ENCODE measurements around the gene ADGRE3. TPM values are rescaled to one million over a fixed set of nuclear protein-coding genes. Genes with fewer than 3 reads are reported as not detected.

ADGRE3 gene
- total and polyA plus RNA-seq, 3 donors from 2014 or later, result 0.19 to 0.46 (median 0.31) TPM

DNA sequence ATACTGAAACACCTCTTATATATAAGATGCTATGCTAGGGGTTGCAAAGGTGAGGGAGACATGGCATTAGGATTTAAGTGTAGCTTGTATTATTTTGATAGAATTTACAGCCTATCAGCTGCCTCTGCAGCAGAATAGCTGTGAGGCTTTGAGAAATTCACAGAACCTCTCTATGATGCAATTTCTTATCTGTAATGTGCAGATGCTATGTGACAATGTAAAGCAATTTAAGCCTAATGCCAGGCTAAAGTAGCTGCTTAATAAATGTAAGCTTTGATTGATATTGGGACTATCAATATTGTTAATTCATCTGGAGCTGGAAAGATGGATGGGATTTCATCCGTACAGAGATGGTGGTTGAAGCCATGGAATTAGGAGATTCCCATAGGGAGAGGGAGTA is 1.6 kb downstream of the ADGRE3 start:
- no peak overlapping the region for H3K4me3 ChIP-seq
- H3K4me1 ChIP-seq, result no peaks in the 10 kb centered on the region
- DNase-seq, result no peak
- H3K27ac ChIP-seq, result peak overlapping the region in 1 of 2 donors; percentile 7
- intact Hi-C loops (cut with DNase I; ENCODE audit: low total_unique reads), result no loop called here
- WGBS, 2 donors, result 47 to 60% methylated on average over 1 of the region's 1 CpG
- H3K36me3 ChIP-seq (ENCODE audit: low read depth, missing control alignments), result no peaks in the 10 kb centered on the region
- H3K9me3 ChIP-seq, result no peaks in the 10 kb centered on the region
- no peaks in the 10 kb centered on the region for H3K27me3 ChIP-seq
- TF ChIP-seq, protein P1, sequence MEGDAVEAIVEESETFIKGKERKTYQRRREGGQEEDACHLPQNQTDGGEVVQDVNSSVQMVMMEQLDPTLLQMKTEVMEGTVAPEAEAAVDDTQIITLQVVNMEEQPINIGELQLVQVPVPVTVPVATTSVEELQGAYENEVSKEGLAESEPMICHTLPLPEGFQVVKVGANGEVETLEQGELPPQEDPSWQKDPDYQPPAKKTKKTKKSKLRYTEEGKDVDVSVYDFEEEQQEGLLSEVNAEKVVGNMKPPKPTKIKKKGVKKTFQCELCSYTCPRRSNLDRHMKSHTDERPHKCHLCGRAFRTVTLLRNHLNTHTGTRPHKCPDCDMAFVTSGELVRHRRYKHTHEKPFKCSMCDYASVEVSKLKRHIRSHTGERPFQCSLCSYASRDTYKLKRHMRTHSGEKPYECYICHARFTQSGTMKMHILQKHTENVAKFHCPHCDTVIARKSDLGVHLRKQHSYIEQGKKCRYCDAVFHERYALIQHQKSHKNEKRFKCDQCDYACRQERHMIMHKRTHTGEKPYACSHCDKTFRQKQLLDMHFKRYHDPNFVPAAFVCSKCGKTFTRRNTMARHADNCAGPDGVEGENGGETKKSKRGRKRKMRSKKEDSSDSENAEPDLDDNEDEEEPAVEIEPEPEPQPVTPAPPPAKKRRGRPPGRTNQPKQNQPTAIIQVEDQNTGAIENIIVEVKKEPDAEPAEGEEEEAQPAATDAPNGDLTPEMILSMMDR (IDR thresholded peaks at IDR 0.05), result no peak
- no peak for TF ChIP-seq POLR2A (IDR thresholded peaks at IDR 0.05)

DNA sequence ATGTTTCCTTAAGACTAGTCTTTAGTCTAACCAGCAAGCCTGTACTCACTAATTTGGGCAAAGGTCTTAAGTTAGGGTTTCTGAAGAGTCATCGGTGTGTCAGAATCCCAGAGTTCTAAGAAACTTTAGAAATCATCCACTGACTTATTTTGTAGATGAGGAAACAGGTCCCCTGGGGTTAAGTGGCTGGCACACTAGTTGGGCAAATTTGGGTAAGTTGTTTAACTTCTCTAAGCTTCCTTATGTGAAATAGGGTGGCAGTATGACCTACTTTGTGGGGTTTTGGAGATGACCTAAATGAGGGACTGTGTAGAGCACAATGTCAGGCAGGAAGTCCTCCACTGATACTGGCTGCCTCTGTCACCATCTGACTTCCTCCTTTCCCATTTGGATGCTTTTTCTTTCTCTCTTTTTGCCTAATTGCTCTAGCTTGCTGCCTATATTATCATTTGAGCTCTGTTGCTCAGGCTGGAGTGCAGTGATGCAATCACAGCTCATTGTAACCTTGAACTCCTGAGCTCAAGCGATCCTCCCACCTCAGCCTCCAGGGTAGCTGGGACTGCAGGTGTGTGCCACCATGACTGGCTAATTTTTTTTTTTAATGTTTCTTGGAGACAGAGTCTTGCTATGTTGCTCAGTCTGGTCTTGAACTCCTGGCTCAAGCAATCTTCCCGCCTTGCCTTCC is 2.3 kb downstream of the ADGRE3 start:
- Histone ChIP-seq H3K27ac (peak overlapping the region in 1 of 2 donors; percentile 7), H3K4me1 (no peaks in the 10 kb centered on the region), H3K27me3 (no peaks in the 10 kb centered on the region), H3K36me3 (ENCODE audit: low read depth, missing control alignments) (no peaks in the 10 kb centered on the region), H3K9me3 (no peaks in the 10 kb centered on the region), H3K4me3 (no peak overlapping the region)
- 73 to 92% methylated on average over 3 of the region's 3 CpGs for WGBS, 2 donors
- no peak for DNase-seq
- intact Hi-C loops (cut with DNase I; ENCODE audit: low total_unique reads), result no loop called here
- TF ChIP-seq, protein P1 (IDR thresholded peaks at IDR 0.05), result no peak
- no peak for TF ChIP-seq POLR2A (IDR thresholded peaks at IDR 0.05)

GRCh38 chr19:14670408-14670807 is 4.2 kb downstream of the ADGRE3 start:
- 52 to 85% methylated on average over 2 of the region's 2 CpGs for WGBS, 2 donors
- no peaks in the 10 kb centered on the region for H3K4me1 ChIP-seq
- TF ChIP-seq, protein P1 (IDR thresholded peaks at IDR 0.05), result no peak
- no peak for TF ChIP-seq POLR2A (IDR thresholded peaks at IDR 0.05)
- H3K4me3 ChIP-seq, result no peak overlapping the region
- no peaks in the 10 kb centered on the region for H3K36me3 ChIP-seq (ENCODE audit: low read depth, missing control alignments)
- H3K27me3 ChIP-seq, result no peaks in the 10 kb centered on the region
- no peak overlapping the region for H3K27ac ChIP-seq
- DNase-seq, result no peak
- intact Hi-C loops (cut with DNase I; ENCODE audit: low total_unique reads), result no loop called here
- no peaks in the 10 kb centered on the region for H3K9me3 ChIP-seq

DNA sequence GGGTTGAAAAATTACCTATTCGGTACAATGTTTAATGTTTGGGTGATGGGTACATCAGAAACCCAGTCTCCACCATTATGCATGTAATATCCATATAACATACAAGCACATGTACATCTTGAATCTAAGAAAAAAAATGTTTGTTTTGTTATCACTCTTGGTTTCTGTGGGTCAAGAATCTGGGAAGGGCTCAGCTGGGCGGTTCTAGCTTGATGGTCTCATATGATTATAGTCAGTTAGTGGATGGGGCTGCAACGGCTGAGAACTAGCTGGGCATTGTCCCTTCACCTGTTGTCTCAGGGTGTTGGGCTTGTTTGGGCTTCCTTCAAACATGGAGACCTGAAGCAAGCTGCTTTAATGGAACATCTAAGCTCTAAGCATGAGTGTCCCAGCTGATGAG is 4.7 kb downstream of the ADGRE3 start:
- intact Hi-C loops (cut with DNase I; ENCODE audit: low total_unique reads), result no loop called here
- no peak for DNase-seq
- Histone ChIP-seq H3K4me3 (no peak overlapping the region), H3K27me3 (no peaks in the 10 kb centered on the region), H3K4me1 (no peaks in the 10 kb centered on the region), H3K9me3 (no peaks in the 10 kb centered on the region), H3K36me3 (ENCODE audit: low read depth, missing control alignments) (no peaks in the 10 kb centered on the region), H3K27ac (no peak overlapping the region)
- TF ChIP-seq, protein P1 (IDR thresholded peaks at IDR 0.05), result no peak
- 78 to 85% methylated on average over 3 of the region's 3 CpGs for WGBS, 2 donors

DNA sequence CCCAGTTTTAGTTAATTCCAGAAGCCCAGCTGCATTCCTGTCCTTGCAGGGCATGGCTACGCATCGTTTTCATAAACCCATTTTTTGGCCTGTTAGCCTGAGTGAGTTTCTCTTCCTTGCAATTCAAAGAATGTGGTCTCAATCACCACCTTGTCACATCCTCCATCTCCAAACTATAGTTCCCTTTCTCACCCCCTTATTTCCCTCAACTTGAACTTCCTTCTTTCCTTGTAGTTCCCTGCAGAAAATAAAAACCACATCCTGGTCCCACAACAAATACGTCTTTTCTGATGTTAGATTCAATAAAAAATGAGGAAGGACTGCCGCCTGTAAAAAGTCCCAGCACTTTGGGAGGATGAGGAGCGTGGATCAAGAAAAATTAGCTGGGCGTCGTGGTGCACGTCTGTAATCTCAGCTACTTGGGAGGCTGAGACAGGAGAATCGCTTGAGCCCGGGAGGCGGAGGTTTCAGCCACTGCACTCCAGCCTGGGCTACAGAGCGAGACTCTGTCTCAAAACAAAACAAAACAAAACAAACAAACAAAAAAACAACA is 13.2 kb downstream of the ADGRE3 start:
- no peak for TF ChIP-seq POLR2A (IDR thresholded peaks at IDR 0.05)
- TF ChIP-seq, protein P1 (IDR thresholded peaks at IDR 0.05), result no peak
- intact Hi-C loops (cut with DNase I; ENCODE audit: low total_unique reads), result no loop called here
- DNase-seq, result no peak
- Histone ChIP-seq H3K4me1 (no peaks in the 10 kb centered on the region), H3K4me3 (no peak overlapping the region), H3K27ac (no peak overlapping the region), H3K27me3 (no peaks in the 10 kb centered on the region), H3K9me3 (no peaks in the 10 kb centered on the region), H3K36me3 (ENCODE audit: low read depth, missing control alignments) (no peaks in the 10 kb centered on the region)
- WGBS, 2 donors, result 83 to 85% methylated on average over 12 of the region's 12 CpGs
